TTC549 (cell line): ENCODE measurements around the gene POLR2J3.
"Not testable (repeated sequence)": the region's sequence is repeated elsewhere in the genome, so short reads cannot be mapped to it uniquely, and the experiment has no call there.

Experiments
- FAIRE-seq: peaks from 2 replicates; lab custom pipeline; 2012; peaks lifted over from hg19 to GRCh38; lab: Jason Lieb, UNC

Gene POLR2J3

GRCh38 chr7:102517550-102518147, 54.7 kb downstream of the POLR2J3 start, which contains the start of gene RASA4B:
RASA4B (minus strand) TSS chr7:102517777; CDS start chr7:102517710, 67 bp downstream.
- FAIRE-seq: not testable (repeated sequence)
